ENCODE measurements around the gene ASCC3. TPM values are rescaled to one million over a fixed set of nuclear protein-coding genes. Genes with fewer than 3 reads are reported as not detected.

The ASCC3 gene
- total and polyA plus RNA-seq, 2 experiments from 2014 or later: 92.9 to 129 TPM

GRCh38 chr6:100549406-100550167 is 331.5 kb downstream of the ASCC3 start:
- Mint-ChIP-seq H3K4me3 (no peak overlapping the region), H3K27me3 (ENCODE audit: insufficient read depth, low read depth, poor library complexity) (no peaks in the 10 kb centered on the region), H3K36me3 (ENCODE audit: low read depth) (no peaks in the 10 kb centered on the region), H3K27ac (peak overlapping the region; percentile 8; the same call in 1 of the 2 replicates), H3K9me3 (no peaks in the 10 kb centered on the region), H3K4me1 (peaks cover 2% of the 10 kb centered on the region; the same call in 1 of the 3 replicates)
- Histone ChIP-seq H3K27ac (ENCODE audit: low read depth) (no peak overlapping the region), H3F3A (replicated peaks; ENCODE audit: low read depth) (no peaks in the 10 kb centered on the region), H3K9me2 (ENCODE audit: insufficient read depth) (no peaks in the 10 kb centered on the region), H3K4me1 (ENCODE audit: insufficient read depth) (no peaks in the 10 kb centered on the region), H4K20me1 (replicated peaks; ENCODE audit: insufficient read depth) (no peaks in the 10 kb centered on the region), H3K4me3 (no peak overlapping the region), H3K79me2 (replicated peaks; ENCODE audit: insufficient read depth) (no peaks in the 10 kb centered on the region), H3K27me3 (ENCODE audit: insufficient read depth) (no peaks in the 10 kb centered on the region), H3K4me2 (no peak overlapping the region), H3K36me3 (ENCODE audit: insufficient read depth) (no peaks in the 10 kb centered on the region), H2AFZ (no peak overlapping the region)
- no peak for DNase-seq (ENCODE audit: low spot score)
- TF ChIP-seq EZH2phosphoT487 (IDR thresholded peaks at IDR 0.05; ENCODE audit: unreplicated experiment) (no peak), NANOG (IDR thresholded peaks at IDR 0.05; ENCODE audit: borderline replicate concordance) (no peak), STAT1 (IDR thresholded peaks at IDR 0.05; ENCODE audit: unreplicated experiment) (no peak), REST (IDR thresholded peaks at IDR 0.05; ENCODE audit: unreplicated experiment) (no peak), ZNF331 (CRISPR knock-in tag; IDR thresholded peaks at IDR 0.05; ENCODE audit: low read depth) (no peak), CTCF (conservative IDR thresholded peaks at IDR 0.05; ENCODE audit: low read depth in 2 of 2) (no peak), EZH2 (IDR thresholded peaks at IDR 0.05; ENCODE audit: low read depth, unreplicated experiment) (no peak), ZNF114 (CRISPR knock-in tag; IDR thresholded peaks at IDR 0.05) (no peak), POLR2AphosphoS5 (IDR thresholded peaks at IDR 0.05; ENCODE audit: low read depth) (no peak), JUNB (IDR thresholded peaks at IDR 0.05; ENCODE audit: unreplicated experiment) (no peak), ETS1 (IDR thresholded peaks at IDR 0.05) (no peak), CREB1 (CRISPR knock-in tag; IDR thresholded peaks at IDR 0.05; ENCODE audit: low read depth) (no peak)
- ATAC-seq: no peak

Measured in GM23338 (cell line).